Skin epidermis (tissue), 12 donors: ENCODE data around the gene GPX3.

Source experiments
- H3K27ac ChIP-seq, 21 experiments: fragments of 200-600 bp; sonication (generic) in 11 of 21; one replicate each; pipeline ENCODE4 v1.5.0; 2020; ENCODE audit warnings: mild to moderate bottlenecking in 3 of 21, inconsistent platforms in 2 of 21, moderate library complexity in 2 of 21
- H3K4me3 ChIP-seq, 7 experiments: fragments of 200-600 bp; sonication (generic) in 2 of 7; one replicate each; pipeline ENCODE4 v1.5.0; 2020; ENCODE audit warnings: inconsistent platforms in 2 of 7, mild to moderate bottlenecking in 2 of 7, moderate library complexity in 1 of 7

GPX3 gene

DNA sequence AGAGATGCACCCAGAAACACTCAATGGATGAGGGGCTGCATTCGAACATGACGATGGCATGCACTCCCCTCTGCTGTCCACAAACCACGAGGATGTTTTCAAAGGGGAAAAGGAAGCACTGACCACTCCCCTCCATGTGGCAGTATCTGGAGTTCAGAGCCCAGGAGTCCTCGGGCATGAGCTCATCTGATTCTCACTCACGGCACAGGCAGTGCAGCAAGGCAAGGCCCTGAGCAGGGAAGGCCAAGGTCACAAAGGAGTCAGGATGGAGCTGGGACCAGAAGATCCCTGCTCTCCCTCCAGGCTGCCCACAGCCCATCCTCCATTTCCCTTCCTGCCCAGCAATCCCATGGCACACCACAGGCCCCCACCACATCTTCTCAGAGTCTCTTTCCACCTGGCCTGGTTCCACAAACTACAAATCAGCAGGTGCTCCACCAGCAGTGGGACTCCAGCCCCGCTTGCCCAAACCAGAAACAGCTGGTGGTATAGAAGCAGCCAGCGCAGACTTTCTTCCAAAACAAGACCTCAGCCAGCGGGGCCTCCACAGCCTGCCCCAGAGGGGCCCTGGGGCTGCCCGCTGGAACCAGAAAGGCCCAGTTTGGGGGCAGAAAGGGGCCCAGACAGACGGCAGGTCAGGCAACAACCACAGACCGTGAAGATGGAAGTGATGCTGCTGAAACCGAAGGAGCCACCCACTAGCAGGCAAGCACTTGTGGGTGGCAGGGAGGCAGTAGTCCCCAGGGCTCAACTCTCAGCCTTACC is 48.2 kb downstream of the GPX3 start:
- H3K4me3 ChIP-seq = no peak overlapping the region
- peak overlapping the region in 20 of 21 experiments; percentile 18 to 78 (median 55) for H3K27ac ChIP-seq

GRCh38 chr5:151070449-151070848 is 50.1 kb downstream of the GPX3 start:
- Histone ChIP-seq H3K4me3 (no peak overlapping the region), H3K27ac (peak overlapping the region in 2 of 21 experiments; percentile 1 to 14)

GRCh38 chr5:151071021-151071420 is 50.6 kb downstream of the GPX3 start:
- Histone ChIP-seq H3K27ac (peak overlapping the region in 1 of 21 experiments; percentile 14), H3K4me3 (no peak overlapping the region)

- no peak overlapping the region for H3K4me3 ChIP-seq
- H3K27ac ChIP-seq = peak overlapping the region in 11 of 21 experiments; percentile 0 to 70 (median 25)
Measured at GRCh38 chr5:151071848-151072629, 51.6 kb downstream of the GPX3 start.

GRCh38 chr5:151072630-151073025 is 52.2 kb downstream of the GPX3 start:
- Histone ChIP-seq H3K4me3 (no peak overlapping the region), H3K27ac (peak overlapping the region in 9 of 21 experiments; percentile 0 to 70 (median 31))

GRCh38 chr5:151073280-151073679 is 52.9 kb downstream of the GPX3 start:
- no peak overlapping the region for H3K27ac ChIP-seq
- H3K4me3 ChIP-seq = no peak overlapping the region

DNA sequence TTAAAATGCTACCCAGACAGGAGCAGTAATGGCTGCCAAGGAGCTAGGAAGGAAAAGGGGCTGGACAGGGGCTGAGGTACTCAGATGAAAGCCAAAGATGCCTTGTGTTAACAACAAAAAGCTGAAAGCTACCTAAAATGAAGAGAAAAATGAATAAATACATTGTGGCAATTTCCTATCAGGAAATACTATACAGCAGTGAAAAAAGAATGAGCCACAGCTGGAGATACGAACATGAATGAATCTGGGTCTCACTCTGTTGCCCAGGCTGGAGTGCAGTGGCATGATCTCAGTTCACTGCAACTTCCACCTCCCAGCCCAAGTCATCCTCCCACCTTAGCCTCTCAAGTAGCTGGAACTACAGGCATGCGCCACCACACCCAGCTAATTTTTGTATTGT is 54.2 kb downstream of the GPX3 start:
- Histone ChIP-seq H3K27ac (peak overlapping the region in 2 of 21 experiments; percentile 14 to 21), H3K4me3 (no peak overlapping the region)

GRCh38 chr5:151075698-151076331 is 55.4 kb downstream of the GPX3 start:
- H3K27ac ChIP-seq = peak overlapping the region in 14 of 21 experiments; percentile 3 to 100 (median 49)
- no peak overlapping the region for H3K4me3 ChIP-seq

GRCh38 chr5:151076616-151077015 is 56.2 kb downstream of the GPX3 start:
- Histone ChIP-seq H3K4me3 (no peak overlapping the region), H3K27ac (peak overlapping the region in 10 of 21 experiments; percentile 10 to 100 (median 50))

DNA sequence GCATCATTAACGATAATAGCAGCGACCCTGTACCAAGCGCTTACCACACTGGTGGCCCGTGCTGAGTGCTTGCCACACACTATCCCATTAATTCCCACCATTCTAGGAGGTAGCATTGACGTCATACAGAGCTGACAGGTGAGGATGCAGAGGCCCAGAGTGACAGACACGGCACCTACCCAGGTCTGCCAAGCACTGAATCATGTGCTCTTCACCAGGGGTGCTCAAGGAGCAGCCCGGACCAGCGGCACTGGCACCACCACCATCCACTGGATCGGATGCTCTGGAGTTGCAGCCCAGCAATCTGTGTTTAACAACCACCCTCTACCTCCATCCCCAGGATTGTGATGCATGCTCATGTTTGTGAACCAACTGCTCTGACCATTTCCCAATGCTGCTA is 57.0 kb downstream of the GPX3 start:
- H3K27ac ChIP-seq = peak overlapping the region in 3 of 21 experiments; percentile 35 to 100 (median 96)
- H3K4me3 ChIP-seq = no peak overlapping the region

DNA sequence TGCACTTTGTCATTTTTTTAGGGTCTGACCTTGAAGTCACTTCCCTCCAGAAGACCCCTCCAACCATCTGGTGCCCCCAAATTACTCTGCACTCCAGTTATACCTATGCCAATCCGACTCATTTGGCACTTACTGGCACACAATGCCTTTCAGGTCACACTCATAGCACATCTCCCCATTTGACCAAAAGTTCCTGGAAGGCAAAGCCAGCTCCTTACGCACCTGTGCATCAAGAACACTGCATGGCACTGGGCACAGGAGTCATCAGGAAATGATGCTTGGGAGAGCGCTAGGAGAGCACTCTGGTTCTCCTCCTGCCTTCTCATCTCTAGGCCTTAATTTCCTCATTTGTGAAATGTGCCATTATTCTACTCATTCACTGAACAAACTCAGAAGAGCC is 57.6 kb downstream of the GPX3 start:
- peak overlapping the region in 1 of 7 experiments; percentile 92 for H3K4me3 ChIP-seq
- H3K27ac ChIP-seq = peak overlapping the region in 9 of 21 experiments; percentile 0 to 100 (median 47)
